DMS114 treated with DMSO at 0.1 percent for 48 hours (cell line): ENCODE data around the gene CDK15.
"Not testable (repeated sequence)": the region's sequence is repeated elsewhere in the genome, so short reads cannot be mapped to it uniquely, and the experiment has no call there.

ENCODE experiments used
- DNase-seq: peaks from one replicate; lab custom pipeline; 2025; ENCODE audit not compliant: unreplicated experiment; lab: John Stamatoyannopoulos, UW

Gene CDK15

DNA sequence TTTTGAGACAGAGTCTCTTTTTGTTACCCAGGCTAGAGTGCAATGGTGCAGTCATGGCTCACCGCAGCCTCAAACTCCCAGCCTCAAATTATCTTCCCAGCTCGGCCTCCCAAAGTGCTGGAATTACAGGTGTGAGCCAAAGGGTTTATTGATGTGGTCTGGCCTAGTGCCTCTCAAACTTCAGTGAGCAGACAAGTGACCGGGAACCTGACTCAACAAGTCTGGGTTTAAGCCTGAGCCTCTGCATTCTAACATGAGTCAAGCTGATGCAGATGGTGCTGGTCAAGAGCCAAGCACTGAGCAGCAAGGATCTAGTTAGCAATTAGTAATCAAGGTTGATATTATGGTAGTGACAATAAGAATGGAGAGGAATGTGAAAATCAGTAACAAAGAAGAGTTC is 21.3 kb downstream of the CDK15 start:
- DNase-seq: no peak

DNA sequence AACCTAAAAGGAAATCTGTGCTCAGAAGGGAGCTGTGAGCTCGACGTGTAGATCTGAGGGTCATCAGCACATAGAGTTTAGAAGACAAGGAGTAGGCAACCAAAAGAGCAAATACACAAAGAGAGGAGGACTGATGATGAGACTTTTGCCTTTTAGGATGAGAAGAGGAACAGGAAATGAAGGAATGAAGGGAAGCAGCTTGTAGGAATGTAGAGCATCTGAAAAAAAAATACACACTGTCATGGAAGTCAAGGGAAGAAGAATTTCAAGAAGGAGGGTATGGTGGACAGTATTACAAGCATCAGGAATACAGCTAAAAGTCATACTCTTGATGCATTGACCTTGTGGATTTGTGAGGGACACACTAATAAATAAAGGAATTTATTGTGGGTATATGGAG is 21.9 kb downstream of the CDK15 start:
- no peak for DNase-seq

DNA sequence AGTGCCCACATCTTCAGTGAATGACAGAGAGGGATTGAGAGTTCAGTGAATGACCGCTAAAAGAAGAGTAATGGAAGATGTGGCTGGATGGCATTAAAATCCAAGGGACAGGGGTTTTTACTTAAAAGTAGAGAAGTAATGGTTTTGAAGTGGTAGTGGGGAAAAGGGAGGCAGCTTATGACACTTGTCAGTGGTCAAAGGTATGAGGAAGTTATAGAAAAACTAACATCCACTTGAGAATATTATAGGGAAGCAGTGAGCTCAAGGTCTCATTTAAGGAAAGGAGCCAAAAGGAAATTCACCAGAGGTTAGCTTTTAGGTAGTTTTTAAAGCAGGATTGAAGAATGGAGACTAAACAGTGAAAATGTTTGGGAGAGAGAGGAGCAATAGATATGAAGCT is 24.3 kb downstream of the CDK15 start:
- no peak for DNase-seq

DNA sequence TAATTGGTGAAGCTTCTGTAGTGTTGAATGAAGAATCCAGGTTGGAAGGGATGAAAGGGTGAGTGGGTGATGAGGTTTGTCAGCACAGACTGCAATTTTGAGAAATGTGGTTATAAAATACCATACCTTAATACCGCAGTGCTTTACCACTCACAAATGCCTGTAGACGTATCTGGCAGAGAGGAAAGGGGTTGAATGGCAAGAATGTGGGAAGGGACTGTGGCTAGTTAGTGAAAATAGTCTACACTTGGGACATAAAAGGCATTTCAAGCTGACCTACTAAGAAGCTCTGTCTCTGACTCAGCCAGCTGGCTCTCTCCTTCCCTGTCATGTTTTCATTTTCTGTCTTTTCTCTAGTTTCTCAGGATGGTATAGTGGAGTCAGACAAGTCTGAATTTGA is 25.1 kb downstream of the CDK15 start:
- DNase-seq: no peak

DNA sequence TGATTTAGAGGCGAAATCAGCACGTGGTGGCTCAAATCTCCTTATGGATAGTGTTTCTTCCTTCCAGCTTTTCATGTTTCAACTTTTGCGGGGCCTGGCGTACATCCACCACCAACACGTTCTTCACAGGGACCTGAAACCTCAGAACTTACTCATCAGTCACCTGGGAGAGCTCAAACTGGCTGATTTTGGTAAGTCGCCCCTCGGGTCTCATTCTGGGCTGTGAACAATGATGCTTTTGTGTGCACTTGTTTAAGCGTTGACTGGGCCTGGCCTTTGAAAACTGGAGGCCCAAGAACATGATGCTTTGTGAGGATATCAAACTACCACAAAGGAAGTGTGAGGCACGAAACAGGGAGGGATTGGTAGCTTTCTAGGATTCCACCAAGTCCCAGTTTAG is 27.4 kb downstream of the CDK15 start:
- DNase-seq: no peak

DNA sequence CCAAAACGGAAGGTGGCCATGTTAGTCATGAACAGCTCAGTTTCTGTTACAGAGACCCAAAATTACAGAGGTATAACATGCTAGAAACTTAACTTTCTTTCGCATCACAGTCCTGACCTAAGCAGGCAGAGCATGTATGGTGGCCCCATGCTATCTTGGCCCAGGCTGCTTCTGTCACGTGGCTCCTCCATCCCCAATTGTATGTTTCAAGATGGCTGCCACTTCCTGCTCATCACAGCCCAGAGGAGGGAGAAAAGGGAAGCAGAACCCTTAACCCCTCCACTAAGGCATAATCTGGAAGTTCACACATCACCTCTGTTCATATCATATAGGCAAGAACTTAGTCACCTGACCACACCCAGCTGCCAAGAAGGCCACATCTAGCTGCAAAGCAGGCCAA is 28.7 kb downstream of the CDK15 start:
- DNase-seq: no peak

DNA sequence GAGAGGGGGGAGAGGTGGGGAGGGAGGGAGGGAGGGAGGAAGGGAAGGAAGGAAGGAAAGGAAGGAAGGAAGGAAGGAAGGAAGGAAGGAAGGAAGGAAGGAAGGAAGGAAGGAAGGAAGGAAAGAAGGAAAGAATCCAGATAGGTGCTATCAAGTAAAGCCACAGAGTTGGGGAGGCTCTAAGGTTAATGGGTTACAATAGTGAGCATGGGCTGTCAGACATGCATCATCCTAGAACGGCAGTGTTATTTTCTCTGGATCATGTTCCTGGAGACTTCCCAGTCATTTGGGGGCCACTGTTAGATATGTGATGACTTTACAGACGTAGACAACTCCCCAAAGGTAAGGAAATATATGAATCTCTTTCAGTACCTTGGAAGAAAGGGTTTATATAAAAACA is 31.1 kb downstream of the CDK15 start:
- DNase-seq: no peak

DNA sequence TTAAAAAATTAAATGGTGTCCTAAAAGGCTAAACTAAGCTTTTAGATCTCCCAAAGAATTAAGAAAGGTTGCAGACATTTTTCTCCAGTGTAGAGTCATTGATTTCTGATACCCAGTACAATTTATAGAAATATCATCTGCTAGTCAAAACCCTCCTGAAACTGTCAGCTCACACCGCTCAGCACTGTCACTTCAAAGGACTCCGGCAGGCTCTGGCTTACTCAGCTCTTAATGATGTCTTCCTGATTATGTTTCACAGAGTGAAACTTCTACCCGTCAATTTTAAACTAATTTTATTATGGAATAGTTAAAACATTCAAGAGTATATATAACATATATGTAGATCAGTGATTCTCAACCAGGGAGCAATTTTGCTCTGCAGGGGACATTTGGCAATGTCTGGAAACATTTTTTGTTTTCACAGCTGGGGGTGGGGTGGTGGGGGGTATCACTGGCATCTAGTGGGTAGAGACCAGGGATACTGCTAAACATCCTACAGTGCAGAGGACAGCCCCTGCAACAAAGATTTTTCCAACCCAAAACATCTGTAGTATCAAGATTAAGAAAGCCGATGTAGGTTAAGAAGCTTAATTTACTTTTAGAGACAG is 31.6 kb downstream of the CDK15 start:
- DNase-seq: no peak

DNA sequence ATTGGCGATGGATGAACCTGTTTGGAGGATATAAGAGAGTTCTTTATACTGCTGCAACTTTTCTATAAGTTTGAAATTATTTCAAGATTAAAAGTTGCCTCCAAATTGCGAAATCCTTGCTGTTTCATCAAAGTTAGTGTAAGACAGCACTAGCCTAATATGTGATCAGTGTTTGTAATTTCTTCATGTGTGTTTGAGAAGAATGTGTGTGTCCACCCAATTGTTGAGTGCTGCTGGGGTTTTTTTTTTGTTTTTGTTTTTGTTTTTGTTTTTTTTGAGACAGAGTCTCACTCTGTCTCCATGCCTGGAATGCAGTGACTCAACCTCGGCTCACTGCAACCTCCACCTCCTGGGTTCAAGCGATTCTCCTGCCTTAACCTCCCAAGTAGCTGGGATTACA is 33.4 kb downstream of the CDK15 start:
- DNase-seq: no peak

DNA sequence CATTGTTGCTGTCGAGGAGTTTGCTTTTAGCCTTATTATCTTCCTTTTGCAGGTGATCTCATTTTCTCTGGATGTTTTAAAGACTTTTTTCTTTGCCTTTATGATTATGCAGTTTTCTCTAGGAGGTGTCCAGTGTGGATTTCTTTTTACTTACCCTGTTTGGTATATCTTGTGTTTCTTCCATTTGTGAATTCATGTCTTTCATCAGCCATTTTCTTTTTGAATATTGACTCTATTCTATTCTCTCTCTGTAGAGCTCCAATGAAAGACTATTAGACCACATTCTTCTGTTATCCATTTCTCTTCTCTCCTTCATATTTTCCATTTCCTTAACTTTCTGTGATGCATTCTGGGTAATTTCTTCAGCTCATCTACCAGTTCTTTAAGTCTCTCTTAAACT is 34.4 kb downstream of the CDK15 start:
- no peak for DNase-seq

DNA sequence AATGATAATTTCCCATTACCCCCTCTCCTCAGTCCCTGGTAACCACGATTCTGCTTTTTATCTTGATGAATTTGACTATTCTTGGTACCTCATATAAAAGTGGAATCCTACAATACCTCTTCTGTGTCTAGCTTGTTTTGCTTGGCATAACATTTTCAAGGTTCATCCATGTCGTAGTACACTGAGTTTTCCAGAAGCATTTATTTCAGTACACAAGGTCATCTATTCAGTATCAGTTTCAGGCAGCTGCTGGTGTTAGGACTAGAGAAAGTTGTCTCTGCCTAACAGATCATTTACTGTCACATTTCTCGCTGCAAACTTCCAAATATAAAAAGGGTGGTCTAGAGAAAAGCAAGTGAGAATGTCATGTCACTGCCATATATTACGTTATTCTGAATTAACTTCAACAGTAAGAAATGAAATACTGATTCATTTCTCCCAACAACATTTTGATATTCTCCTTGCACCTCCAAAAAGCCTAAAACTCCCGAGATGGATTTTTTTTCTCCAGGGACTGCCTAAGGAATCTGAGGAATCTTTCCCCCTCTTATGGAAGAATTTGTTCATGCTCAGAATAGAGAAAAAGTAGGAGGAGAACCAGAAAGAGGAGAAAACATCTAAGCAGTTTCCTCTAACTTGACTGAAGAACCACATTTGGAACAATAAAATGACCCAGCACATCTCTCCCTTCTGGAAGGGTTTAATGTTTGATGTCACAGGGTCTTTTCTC is 36.0 kb downstream of the CDK15 start:
- DNase-seq: no peak

DNA sequence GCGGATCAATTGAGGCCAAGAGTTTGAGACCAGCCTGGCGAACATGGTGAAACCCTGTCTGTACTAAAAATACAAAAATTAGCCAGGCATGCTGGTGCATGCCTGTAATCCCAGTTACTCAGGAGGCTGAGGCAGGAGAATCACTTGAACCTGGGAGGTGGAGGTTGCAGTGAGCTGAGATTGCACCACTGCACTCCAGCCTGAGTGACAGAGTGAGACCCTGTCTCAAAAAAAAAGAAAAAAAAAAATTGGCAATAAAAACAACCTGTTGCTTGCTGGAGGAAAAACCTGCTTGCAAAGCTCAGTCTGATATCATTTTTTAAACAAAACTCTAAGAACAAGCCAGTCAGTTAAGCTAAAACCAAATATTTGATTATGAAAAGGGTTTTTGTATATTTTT is 38.6 kb downstream of the CDK15 start:
- DNase-seq: not testable (repeated sequence)

DNA sequence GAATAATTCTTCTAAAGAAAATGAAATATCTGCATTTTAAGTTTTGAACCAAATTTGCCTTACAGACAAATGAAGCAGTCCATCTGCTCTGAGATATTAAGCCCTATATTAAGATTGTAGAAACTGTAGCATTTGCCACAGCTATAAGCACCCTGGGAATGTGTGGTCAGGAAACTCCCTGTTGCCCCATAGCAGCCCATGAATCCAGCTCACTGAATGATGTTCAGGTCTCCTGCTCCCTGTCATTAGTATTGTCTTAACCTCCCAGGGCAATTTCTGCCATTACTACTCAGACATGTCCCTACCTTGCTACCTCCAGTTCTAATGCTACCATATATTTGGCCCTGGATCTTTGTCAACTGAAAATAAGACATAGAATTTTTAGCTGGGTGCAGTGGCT is 41.1 kb downstream of the CDK15 start:
- DNase-seq: no peak

DNA sequence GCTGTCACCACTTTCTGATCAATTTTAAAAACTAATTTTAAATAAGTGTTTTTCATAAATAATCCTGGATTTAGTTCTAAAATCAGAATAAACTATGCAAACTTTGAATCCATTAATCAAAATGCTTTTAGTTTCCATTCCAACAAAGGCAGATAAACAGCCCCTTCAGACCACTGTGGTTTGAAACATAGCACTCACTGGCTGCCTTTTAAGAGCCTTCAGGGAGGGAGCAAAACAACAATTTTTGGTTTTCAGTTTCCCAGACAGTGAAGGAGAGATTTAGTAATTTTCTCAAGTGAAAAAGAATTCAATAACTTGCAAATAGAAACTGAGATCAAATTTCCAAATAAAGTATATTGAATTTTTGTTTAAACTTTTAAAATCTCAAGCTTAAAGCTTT is 46.1 kb downstream of the CDK15 start:
- DNase-seq: no peak

DNA sequence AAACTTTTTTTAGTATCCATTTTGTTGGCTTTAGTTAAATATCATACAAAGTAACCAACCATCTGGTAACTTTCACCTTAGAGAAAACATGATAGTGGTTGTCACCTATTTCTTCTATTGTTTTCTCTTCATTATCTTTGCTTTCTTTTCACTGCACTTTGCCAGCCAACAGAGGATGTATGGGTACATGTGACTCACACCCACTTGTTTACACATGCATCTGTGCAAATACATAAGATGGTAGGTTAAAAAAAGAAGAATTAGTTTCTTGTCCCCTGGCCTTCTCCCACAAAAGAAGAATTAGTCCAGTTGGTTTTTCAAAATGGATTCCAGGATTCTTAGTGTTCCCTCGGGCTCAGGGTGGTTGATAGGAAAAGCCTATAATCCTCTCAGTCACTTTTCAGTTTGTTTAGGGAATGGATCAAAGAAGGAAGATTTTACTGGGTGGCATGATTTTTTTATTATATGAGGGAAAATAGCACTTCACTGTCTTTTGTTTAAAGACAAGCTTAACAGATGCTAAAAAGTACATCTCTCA is 46.6 kb downstream of the CDK15 start:
- DNase-seq: no peak

DNA sequence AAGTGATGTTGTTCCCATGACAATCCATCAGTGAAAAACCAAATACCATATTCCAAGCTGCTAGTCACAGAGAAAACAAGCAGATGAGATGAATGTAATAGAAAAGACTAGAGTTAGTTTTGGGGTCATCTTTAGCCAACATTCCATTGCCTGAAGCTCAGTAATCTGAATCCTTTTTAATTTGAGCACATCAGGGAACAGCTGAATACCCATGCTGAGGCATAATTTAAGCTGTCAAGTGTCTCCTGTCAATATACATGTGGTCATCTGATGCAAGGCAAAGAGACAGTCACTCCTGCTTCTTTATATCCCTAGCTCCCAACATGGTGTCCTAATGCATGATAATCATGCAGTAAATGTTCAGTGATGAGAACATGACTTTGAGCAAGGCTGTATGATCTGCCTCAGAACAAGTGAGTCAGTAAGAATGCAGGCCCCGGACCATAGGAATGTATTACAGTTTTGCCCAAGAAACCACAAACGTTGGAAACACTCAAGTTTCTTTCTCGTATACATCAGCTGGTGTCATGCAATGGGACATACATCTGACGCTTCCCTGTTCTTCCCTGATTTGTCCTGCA is 48.0 kb downstream of the CDK15 start:
- no peak for DNase-seq

DNA sequence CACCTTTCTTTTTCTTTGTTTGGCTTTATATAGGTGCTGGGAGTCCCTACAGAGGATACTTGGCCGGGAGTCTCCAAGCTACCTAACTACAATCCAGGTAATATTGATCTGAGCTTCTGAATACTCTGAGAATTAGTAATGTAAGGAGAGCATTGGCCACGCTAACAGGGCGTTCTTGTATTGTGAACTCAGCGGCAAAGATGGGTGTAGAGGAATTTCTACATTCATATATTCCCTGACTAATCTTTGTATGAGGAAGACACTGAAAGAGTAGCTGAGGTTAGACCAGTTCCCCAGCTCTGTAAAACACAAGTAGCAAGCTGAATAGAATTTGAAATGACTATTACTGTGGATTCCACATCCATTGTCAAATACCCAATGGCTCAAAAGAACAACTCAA is 48.5 kb downstream of the CDK15 start:
- DNase-seq: no peak

DNA sequence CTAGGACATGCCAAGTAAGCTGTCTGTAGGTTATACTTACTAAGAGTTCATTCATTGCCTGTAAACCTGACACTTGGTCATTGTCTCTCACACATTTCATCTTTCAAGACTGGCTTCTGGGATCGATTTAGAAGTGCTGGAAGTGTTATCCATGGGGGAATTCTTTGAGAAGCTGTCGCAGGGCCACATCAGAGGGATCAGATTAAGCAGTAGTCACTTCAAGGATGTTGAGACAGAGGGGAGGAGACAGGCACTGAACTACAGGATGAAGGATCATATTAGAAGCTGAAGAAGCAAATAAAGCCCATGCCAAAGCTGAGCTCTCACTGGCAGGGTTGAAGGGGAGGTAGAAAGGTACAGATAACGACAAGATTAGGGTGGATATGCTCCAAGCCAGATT is 49.0 kb downstream of the CDK15 start:
- no peak for DNase-seq

DNA sequence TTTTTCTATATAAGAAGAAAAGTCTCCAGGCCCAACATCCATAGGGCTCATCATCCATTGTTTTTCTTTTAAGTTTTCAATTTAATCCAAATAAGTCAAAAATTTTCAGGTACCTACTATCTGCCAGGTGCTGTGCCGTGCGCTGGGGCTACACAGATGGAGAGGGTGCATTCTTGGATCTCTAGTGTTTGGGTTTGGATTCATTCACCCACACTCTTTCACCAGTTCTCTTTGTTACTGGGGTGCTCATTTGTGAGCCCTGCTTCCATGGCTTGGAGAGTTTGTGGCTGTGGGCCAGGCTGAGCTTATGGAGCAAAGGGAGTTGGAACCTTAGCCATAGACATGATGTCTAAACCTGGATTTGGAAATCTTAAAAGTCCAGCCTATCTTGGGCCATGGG is 51.0 kb downstream of the CDK15 start:
- no peak for DNase-seq

DNA sequence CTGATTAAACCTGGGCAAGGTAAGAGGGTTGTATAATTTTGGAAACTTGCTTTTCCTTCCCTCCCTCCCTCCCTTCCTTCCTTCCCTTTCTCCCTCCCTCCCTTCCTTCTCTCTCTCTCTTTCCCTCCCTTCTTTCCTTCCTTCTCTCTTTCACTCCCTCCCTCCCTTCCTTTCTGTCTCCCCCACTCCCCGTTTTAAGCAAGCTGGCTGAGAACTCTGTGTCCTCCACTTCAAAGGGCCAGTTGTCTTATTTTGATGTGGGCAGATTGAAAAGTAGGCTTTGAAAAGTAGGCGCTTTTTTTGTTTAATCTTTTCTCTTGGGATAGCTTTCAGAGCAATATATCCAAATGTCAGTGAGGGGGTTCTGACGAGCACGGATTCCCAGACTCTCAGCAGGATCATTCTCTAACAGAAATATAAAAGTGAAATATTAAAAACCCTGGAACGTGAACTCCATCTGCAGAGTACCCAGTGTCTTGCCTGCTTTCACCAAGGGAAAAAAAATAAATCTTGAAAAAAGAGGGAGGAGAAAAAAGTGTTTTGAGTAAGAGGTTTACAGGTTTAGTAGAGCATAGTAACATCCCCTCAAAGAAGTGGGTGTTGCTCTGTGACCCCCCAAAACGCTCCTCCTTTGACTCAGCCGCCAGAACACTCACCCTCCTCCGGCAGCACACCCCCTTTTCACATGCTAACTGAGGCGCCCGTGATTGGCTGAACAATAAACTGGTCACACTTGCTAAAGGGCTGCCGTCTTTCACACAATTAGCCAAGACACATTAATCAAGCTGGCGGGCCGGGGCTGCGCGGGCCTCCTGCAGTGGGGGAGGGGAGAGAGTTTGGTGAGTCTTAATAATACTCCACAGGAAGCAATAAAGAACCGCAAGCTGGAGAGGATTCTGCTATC is 52.2 kb downstream of the CDK15 start:
- no peak for DNase-seq

DNA sequence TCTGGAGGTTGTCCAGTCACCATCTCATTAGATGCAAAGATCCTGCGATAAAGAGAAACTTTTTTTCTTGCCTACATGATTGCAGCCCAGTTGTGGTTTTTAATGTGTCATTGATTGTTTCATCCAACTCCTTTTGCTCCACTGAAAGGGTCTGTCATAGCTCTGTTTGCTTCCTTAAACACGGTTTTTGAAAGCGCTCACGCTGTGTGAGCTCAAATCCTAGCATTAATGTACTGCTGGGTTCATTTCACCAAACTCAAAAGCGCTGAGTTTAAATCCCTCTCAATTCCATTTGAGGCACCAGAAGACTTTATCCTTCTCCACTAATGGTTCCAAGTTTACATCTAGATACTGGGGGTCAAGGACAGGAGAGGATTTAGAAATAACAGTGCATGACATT is 53.6 kb downstream of the CDK15 start:
- DNase-seq: no peak
